ENCODE data around the gene TADA2B. TPM values are rescaled to one million over a fixed set of nuclear protein-coding genes. Genes with fewer than 3 reads are reported as not detected.

TADA2B gene
- polyA plus RNA-seq, 2 of the 4 experiments (the other 2 are of a cell fraction): 6.7 to 10.8 TPM

DNA sequence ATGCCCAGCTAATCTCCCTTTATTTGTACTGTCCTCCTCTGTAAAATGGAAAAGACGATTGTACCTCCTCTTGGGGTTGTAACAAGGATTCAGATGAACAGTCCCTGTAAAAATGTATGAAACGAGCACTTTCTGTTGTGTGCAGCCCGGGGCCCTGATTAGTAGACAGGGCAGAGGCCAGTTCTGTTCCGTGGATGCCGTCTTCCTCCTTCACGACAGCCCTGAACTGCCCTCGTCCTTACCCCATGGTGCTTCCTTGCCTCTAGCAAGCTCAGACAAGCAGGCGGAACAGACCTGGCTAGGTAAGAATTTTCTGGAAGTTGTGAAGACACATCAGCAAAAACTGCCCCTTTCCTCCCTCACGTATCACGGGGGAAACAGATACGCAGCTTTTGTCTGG is 22.3 kb upstream of the TADA2B start:
- FAIRE-seq (no peak), ATAC-seq (no peak), DNase-seq (ENCODE audit: low read depth in 1 of 2, low spot score in 1 of 2) (no peak)
- no peaks in the 10 kb centered on the region for H3K9me3 ChIP-seq
- TF ChIP-seq HMGXB4 (CRISPR knock-in tag; IDR thresholded peaks at IDR 0.05; ENCODE audit: borderline replicate concordance): no peak
- TF ChIP-seq HDAC2 (IDR thresholded peaks at IDR 0.05): no peak
- no peak for TF ChIP-seq POLR2A (IDR thresholded peaks at IDR 0.05; ENCODE audit: low read length)
- TF ChIP-seq, protein P1, sequence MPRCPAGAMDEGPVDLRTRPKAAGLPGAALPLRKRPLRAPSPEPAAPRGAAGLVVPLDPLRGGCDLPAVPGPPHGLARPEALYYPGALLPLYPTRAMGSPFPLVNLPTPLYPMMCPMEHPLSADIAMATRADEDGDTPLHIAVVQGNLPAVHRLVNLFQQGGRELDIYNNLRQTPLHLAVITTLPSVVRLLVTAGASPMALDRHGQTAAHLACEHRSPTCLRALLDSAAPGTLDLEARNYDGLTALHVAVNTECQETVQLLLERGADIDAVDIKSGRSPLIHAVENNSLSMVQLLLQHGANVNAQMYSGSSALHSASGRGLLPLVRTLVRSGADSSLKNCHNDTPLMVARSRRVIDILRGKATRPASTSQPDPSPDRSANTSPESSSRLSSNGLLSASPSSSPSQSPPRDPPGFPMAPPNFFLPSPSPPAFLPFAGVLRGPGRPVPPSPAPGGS (IDR thresholded peaks at IDR 0.05): no peak
- TF ChIP-seq, protein P2, sequence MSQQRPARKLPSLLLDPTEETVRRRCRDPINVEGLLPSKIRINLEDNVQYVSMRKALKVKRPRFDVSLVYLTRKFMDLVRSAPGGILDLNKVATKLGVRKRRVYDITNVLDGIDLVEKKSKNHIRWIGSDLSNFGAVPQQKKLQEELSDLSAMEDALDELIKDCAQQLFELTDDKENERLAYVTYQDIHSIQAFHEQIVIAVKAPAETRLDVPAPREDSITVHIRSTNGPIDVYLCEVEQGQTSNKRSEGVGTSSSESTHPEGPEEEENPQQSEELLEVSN (IDR thresholded peaks at IDR 0.05; ENCODE audit: borderline replicate concordance, low read depth): no peak
- no peak for TF ChIP-seq ZSCAN20 (CRISPR knock-in tag; IDR thresholded peaks at IDR 0.05)
- TF ChIP-seq USF2 (IDR thresholded peaks at IDR 0.05): no peak
- TF ChIP-seq EHMT2 (IDR thresholded peaks at IDR 0.05; ENCODE audit: low read depth): no peak
- TF ChIP-seq, protein P3, sequence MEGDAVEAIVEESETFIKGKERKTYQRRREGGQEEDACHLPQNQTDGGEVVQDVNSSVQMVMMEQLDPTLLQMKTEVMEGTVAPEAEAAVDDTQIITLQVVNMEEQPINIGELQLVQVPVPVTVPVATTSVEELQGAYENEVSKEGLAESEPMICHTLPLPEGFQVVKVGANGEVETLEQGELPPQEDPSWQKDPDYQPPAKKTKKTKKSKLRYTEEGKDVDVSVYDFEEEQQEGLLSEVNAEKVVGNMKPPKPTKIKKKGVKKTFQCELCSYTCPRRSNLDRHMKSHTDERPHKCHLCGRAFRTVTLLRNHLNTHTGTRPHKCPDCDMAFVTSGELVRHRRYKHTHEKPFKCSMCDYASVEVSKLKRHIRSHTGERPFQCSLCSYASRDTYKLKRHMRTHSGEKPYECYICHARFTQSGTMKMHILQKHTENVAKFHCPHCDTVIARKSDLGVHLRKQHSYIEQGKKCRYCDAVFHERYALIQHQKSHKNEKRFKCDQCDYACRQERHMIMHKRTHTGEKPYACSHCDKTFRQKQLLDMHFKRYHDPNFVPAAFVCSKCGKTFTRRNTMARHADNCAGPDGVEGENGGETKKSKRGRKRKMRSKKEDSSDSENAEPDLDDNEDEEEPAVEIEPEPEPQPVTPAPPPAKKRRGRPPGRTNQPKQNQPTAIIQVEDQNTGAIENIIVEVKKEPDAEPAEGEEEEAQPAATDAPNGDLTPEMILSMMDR (IDR thresholded peaks at IDR 0.05): no peak
- TF ChIP-seq MAZ (IDR thresholded peaks at IDR 0.05; ENCODE audit: borderline replicate concordance, low read depth, low read length): no peak
- no peak for TF ChIP-seq CBX2 (IDR thresholded peaks at IDR 0.05; ENCODE audit: borderline replicate concordance, low read depth)
- no peak for TF ChIP-seq SMC3 (IDR thresholded peaks at IDR 0.05)
- TF ChIP-seq EP300 (IDR thresholded peaks at IDR 0.05): no peak
- no peak for TF ChIP-seq NR3C1 (IDR thresholded peaks at IDR 0.05)
- no peak for TF ChIP-seq ESRRA (IDR thresholded peaks at IDR 0.05; ENCODE audit: borderline replicate concordance, low read length)
- TF ChIP-seq GATA3 (IDR thresholded peaks at IDR 0.05; ENCODE audit: borderline replicate concordance): no peak
- no peak for TF ChIP-seq ZNF302 (CRISPR knock-in tag; IDR thresholded peaks at IDR 0.05)
- no peak for TF ChIP-seq TP53 (CRISPR knock-in tag; IDR thresholded peaks at IDR 0.05)
- TF ChIP-seq CEBPB (IDR thresholded peaks at IDR 0.05): no peak
- no peak for TF ChIP-seq PBX3 (IDR thresholded peaks at IDR 0.05)
- H3K4me3 ChIP-seq: no peak overlapping the region
- no peak overlapping the region for H3K4me2 ChIP-seq
- CTCF ChIA-PET: interaction anchor here (1.1 to 3.3 kb wide), 3 partner anchors 11 to 47 kb away, joined by 3 to 14 read pairs (median 4); partner anchors contain the start of gene TADA2B
- H3K4me1 ChIP-seq: peaks cover 37% of the 10 kb centered on the region
- H3K27ac ChIP-seq: peak overlapping the region in 1 of 2 experiments; percentile 93; a peak in 3 of 6 replicates
- POLR2A ChIA-PET: interaction anchor here (1.3 kb wide), 1 partner anchor 34 kb away, joined by 4 read pairs; no protein-coding TSS in a partner anchor
- 83% methylated on average over 11 of the region's 11 CpGs for WGBS (ENCODE audit: missing lambda C conversion rate)

DNA sequence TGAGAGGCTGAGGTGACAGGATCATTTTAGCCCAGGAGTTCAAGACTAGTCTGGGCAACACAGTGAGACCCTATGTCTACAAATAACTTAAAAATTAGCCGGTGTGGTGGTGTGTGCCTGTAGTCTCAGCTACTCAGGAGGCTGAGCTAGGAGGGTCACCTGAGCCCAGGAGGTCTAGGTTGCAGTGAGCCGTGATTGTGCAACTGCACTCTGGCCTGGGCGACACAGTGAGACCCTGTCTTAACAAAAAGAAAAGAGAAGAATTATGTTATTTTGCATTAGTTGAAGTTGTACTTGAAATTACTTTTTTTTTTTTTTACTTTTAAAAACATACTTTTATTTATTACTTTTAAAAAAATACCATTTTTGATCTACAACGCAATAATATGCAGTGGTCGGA is 21.8 kb upstream of the TADA2B start:
- H3K4me2 ChIP-seq: peak overlapping the region; percentile 45; the same call in 2 of the 3 replicates
- no peaks in the 10 kb centered on the region for H3K9me3 ChIP-seq
- peak overlapping the region; percentile 71 to 93; a peak in 4 of 6 replicates for H3K27ac ChIP-seq
- ChIA-PET POLR2A (no interaction called here), CTCF (interaction anchor here (1.1 to 3.3 kb wide), 4 partner anchors 10 to 51 kb away, joined by 3 to 14 read pairs (median 4); partner anchors contain the start of gene TADA2B)
- no peak overlapping the region for H3K4me3 ChIP-seq
- WGBS (ENCODE audit: missing lambda C conversion rate): 73% methylated on average over 5 of the region's 5 CpGs
- ATAC-seq (no peak), DNase-seq (ENCODE audit: low read depth in 1 of 2, low spot score in 1 of 2) (no peak), FAIRE-seq (no peak)
- TF ChIP-seq, protein P4, sequence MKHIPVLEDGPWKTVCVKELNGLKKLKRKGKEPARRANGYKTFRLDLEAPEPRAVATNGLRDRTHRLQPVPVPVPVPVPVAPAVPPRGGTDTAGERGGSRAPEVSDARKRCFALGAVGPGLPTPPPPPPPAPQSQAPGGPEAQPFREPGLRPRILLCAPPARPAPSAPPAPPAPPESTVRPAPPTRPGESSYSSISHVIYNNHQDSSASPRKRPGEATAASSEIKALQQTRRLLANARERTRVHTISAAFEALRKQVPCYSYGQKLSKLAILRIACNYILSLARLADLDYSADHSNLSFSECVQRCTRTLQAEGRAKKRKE (CRISPR knock-in tag; IDR thresholded peaks at IDR 0.05; ENCODE audit: low read depth): no peak
- no peak for TF ChIP-seq RARB (CRISPR knock-in tag; IDR thresholded peaks at IDR 0.05)
- no peak for TF ChIP-seq NR3C1 (IDR thresholded peaks at IDR 0.05)
- TF ChIP-seq MYC (IDR thresholded peaks at IDR 0.05; ENCODE audit: borderline replicate concordance, low read length): no peak
- TF ChIP-seq RCOR1 (IDR thresholded peaks at IDR 0.05; ENCODE audit: low read depth, low read length): no peak
- TF ChIP-seq HOXA7 (CRISPR knock-in tag; IDR thresholded peaks at IDR 0.05): no peak
- TF ChIP-seq CHD4 (IDR thresholded peaks at IDR 0.05; ENCODE audit: borderline replicate concordance): no peak
- TF ChIP-seq ZNF302 (CRISPR knock-in tag; IDR thresholded peaks at IDR 0.05): no peak
- TF ChIP-seq POLR2A (IDR thresholded peaks at IDR 0.05; ENCODE audit: low read length): no peak
- no peak for TF ChIP-seq EHMT2 (IDR thresholded peaks at IDR 0.05; ENCODE audit: low read depth)
- TF ChIP-seq, protein P3 (IDR thresholded peaks at IDR 0.05): no peak
- H3K4me1 ChIP-seq: peaks cover 37% of the 10 kb centered on the region

Measured in A549 (cell line).